ENCODE measurements around the gene DNAL4. TPM values are rescaled to one million over a fixed set of nuclear protein-coding genes. Genes with fewer than 3 reads are reported as not detected.

Gene DNAL4
- total RNA-seq, 1 experiment from 2014 or later = 8.3 TPM

- Histone ChIP-seq H3K23me2 (ENCODE audit: insufficient read length, low read depth, low read length, poor library complexity, severe bottlenecking) (peaks cover 9% of the 10 kb centered on the region), H3K56ac (ENCODE audit: insufficient read length, low read depth, low read length) (no peak overlapping the region), H3K18ac (ENCODE audit: insufficient read length, low read depth, low read length) (no peak overlapping the region), H2AFZ (ENCODE audit: low read length) (no peak overlapping the region), H2BK120ac (ENCODE audit: low read depth, low read length, poor library complexity, severe bottlenecking) (no peak overlapping the region), H3K4me2 (ENCODE audit: insufficient read depth, insufficient read length, low read length) (no peak overlapping the region), H3K4ac (ENCODE audit: low read depth, low read length) (no peak overlapping the region), H3K23ac (ENCODE audit: insufficient read length, low read depth, low read length) (no peak overlapping the region), H3K9ac (ENCODE audit: extremely low read depth, insufficient read length, low read length) (no peak overlapping the region), H3T11ph (ENCODE audit: low read length) (no peak overlapping the region), H2BK5ac (ENCODE audit: insufficient read length, low read length) (no peak overlapping the region), H2BK15ac (ENCODE audit: low read depth, low read length) (no peak overlapping the region), H4K5ac (ENCODE audit: insufficient read length, low read depth, low read length) (no peak overlapping the region), H3K79me2 (ENCODE audit: insufficient read depth, low read length) (no peaks in the 10 kb centered on the region), H2BK12ac (ENCODE audit: insufficient read length, low read depth, low read length) (no peak overlapping the region), H3K27ac (ENCODE audit: insufficient read length, low read depth, low read length) (no peak overlapping the region), H4K91ac (ENCODE audit: insufficient read length, low read depth, low read length) (no peak overlapping the region), H3K79me1 (ENCODE audit: insufficient read depth, low read depth, low read length, poor library complexity, severe bottlenecking) (no peaks in the 10 kb centered on the region), H3K27me3 (ENCODE audit: insufficient read depth, low read length) (no peaks in the 10 kb centered on the region; the same call in 1 of the 2 replicates), H2BK20ac (ENCODE audit: low read depth, low read length, poor library complexity, severe bottlenecking) (no peak overlapping the region), H4K8ac (replicated peaks; ENCODE audit: insufficient read length, low read depth, low read length) (no peak overlapping the region), H3K4me1 (ENCODE audit: insufficient read depth, low read length) (peaks cover 5% of the 10 kb centered on the region; the same call in 1 of the 2 replicates), H2AK5ac (ENCODE audit: insufficient read length, low read length) (no peak overlapping the region), H3K14ac (ENCODE audit: insufficient read depth, low read length) (no peak overlapping the region), H4K20me1 (ENCODE audit: control insufficient read depth, insufficient read depth, insufficient read length) (no peaks in the 10 kb centered on the region), H3K9me3 (ENCODE audit: control insufficient read depth, low read depth, low read length) (no peaks in the 10 kb centered on the region)
- Mint-ChIP-seq H3K4me1 (peaks cover 15 to 16% of the 10 kb centered on the region in 2 experiments), H3K4me3 (no peak overlapping the region), H3K9me3 (no peaks in the 10 kb centered on the region), H3K27ac (no peak overlapping the region), H3K36me3 (ENCODE audit: insufficient read depth in 1 of 3, low read depth in 3 of 3) (peaks cover 0 to 23% (median 5%) of the 10 kb centered on the region in 3 experiments; a peak in 4 of 7 replicates), H3K27me3 (ENCODE audit: low read depth) (peaks cover 2% of the 10 kb centered on the region; the same call in 1 of the 2 replicates)
- no peak for DNase-seq
- WGBS (ENCODE audit: extremely low coverage, insufficient read length, low lambda C conversion rate) = no CpG with 5 or more reads among the region's 17 CpGs
- TF ChIP-seq CTCF (conservative IDR thresholded peaks at IDR 0.05) = no peak
These were observed 43.3 kb downstream of the DNAL4 start for GRCh38 chr22:38750638-38751037.
